Measurements from ENCODE around the gene ATP7B. TPM values are rescaled to one million over a fixed set of nuclear protein-coding genes. Genes with fewer than 3 reads are reported as not detected.
"Not testable (repeated sequence)": the region's sequence is repeated elsewhere in the genome, so short reads cannot be mapped to it uniquely, and the experiment has no call there.

The ATP7B gene
- total and polyA plus RNA-seq, 4 donors = 0.75 to 9.8 (median 6.4) TPM

- intact Hi-C loops (cut with DNase I) = no loop called here
- DNase-seq (no peak), ATAC-seq (ENCODE audit: low FRiP score) (no peak)
- Histone ChIP-seq H3K4me3 (ENCODE audit: low read length in 2 of 2) (no peak overlapping the region), H3K27ac (ENCODE audit: low read depth in 1 of 2, low read length in 2 of 2) (no peak overlapping the region), H3K9me3 (ENCODE audit: control insufficient read depth, low read length) (no peaks in the 10 kb centered on the region), H3K4me1 (ENCODE audit: control insufficient read depth in 1 of 2, insufficient read depth in 2 of 2, low read length in 2 of 2) (no peaks in the 10 kb centered on the region), H3K36me3 (ENCODE audit: control insufficient read depth in 1 of 2, insufficient read depth in 2 of 2, low read length in 1 of 2) (no peaks in the 10 kb centered on the region), H3K27me3 (ENCODE audit: control insufficient read depth in 1 of 2, insufficient read depth in 2 of 2, low read length in 1 of 2) (no peaks in the 10 kb centered on the region)
- 91 to 93% methylated on average over 12 of the region's 12 CpGs for WGBS, 2 donors
Measured at GRCh38 chr13:51910508-51910907, 100.7 kb downstream of the ATP7B start.

- H3K4me3 ChIP-seq (ENCODE audit: low read length in 2 of 2); H3K27me3 ChIP-seq (ENCODE audit: control insufficient read depth in 1 of 2, insufficient read depth in 2 of 2, low read length in 1 of 2); H3K9me3 ChIP-seq (ENCODE audit: control insufficient read depth, low read length); intact Hi-C loops (cut with DNase I); H3K36me3 ChIP-seq (ENCODE audit: control insufficient read depth in 1 of 2, insufficient read depth in 2 of 2, low read length in 1 of 2); ATAC-seq (ENCODE audit: low FRiP score); DNase-seq; H3K27ac ChIP-seq (ENCODE audit: low read depth in 1 of 2, low read length in 2 of 2); H3K4me1 ChIP-seq (ENCODE audit: control insufficient read depth in 1 of 2, insufficient read depth in 2 of 2, low read length in 2 of 2): not testable (repeated sequence)
- 92% methylated on average over 5 of the region's 5 CpGs for WGBS, 2 donors
Measured at GRCh38 chr13:51909265-51909664, 102.0 kb downstream of the ATP7B start.

GRCh38 chr13:51907040-51907732 lies 104.1 kb downstream of the ATP7B start:
- Histone ChIP-seq H3K27ac (ENCODE audit: low read depth in 1 of 2, low read length in 2 of 2) (no peak overlapping the region), H3K27me3 (ENCODE audit: control insufficient read depth in 1 of 2, insufficient read depth in 2 of 2, low read length in 1 of 2) (no peaks in the 10 kb centered on the region), H3K4me1 (ENCODE audit: control insufficient read depth in 1 of 2, insufficient read depth in 2 of 2, low read length in 2 of 2) (no peaks in the 10 kb centered on the region), H3K9me3 (ENCODE audit: control insufficient read depth, low read length) (no peaks in the 10 kb centered on the region), H3K4me3 (ENCODE audit: low read length in 2 of 2) (no peak overlapping the region), H3K36me3 (ENCODE audit: control insufficient read depth in 1 of 2, insufficient read depth in 2 of 2, low read length in 1 of 2) (no peaks in the 10 kb centered on the region)
- no peak for ATAC-seq (ENCODE audit: low FRiP score)
- no peak for DNase-seq
- intact Hi-C loops (cut with DNase I) = no loop called here
- WGBS, 2 donors = 85 to 89% methylated on average over 8 of the region's 8 CpGs

GRCh38 chr13:51906581-51906980 lies 104.7 kb downstream of the ATP7B start:
- WGBS, 2 donors = 51 to 55% methylated on average over 3 of the region's 3 CpGs
- H3K4me3 ChIP-seq (ENCODE audit: low read length in 2 of 2) = no peak overlapping the region
- no peaks in the 10 kb centered on the region for H3K36me3 ChIP-seq (ENCODE audit: control insufficient read depth in 1 of 2, insufficient read depth in 2 of 2, low read length in 1 of 2)
- no peaks in the 10 kb centered on the region for H3K4me1 ChIP-seq (ENCODE audit: control insufficient read depth in 1 of 2, insufficient read depth in 2 of 2, low read length in 2 of 2)
- intact Hi-C loops (cut with DNase I) = no loop called here
- no peaks in the 10 kb centered on the region for H3K9me3 ChIP-seq (ENCODE audit: control insufficient read depth, low read length)
- ATAC-seq (ENCODE audit: low FRiP score) (no peak), DNase-seq (no peak)
- no peaks in the 10 kb centered on the region for H3K27me3 ChIP-seq (ENCODE audit: control insufficient read depth in 1 of 2, insufficient read depth in 2 of 2, low read length in 1 of 2)
- no peak overlapping the region for H3K27ac ChIP-seq (ENCODE audit: low read depth in 1 of 2, low read length in 2 of 2)

GRCh38 chr13:51905787-51906186 lies 105.5 kb downstream of the ATP7B start:
- ATAC-seq (ENCODE audit: low FRiP score) (no peak), DNase-seq (no peak)
- Histone ChIP-seq H3K4me3 (ENCODE audit: low read length in 2 of 2) (no peak overlapping the region), H3K27ac (ENCODE audit: low read depth in 1 of 2, low read length in 2 of 2) (no peak overlapping the region), H3K4me1 (ENCODE audit: control insufficient read depth in 1 of 2, insufficient read depth in 2 of 2, low read length in 2 of 2) (no peaks in the 10 kb centered on the region), H3K36me3 (ENCODE audit: control insufficient read depth in 1 of 2, insufficient read depth in 2 of 2, low read length in 1 of 2) (no peaks in the 10 kb centered on the region), H3K9me3 (ENCODE audit: control insufficient read depth, low read length) (no peaks in the 10 kb centered on the region), H3K27me3 (ENCODE audit: control insufficient read depth in 1 of 2, insufficient read depth in 2 of 2, low read length in 1 of 2) (no peaks in the 10 kb centered on the region)
- intact Hi-C loops (cut with DNase I) = no loop called here
- 97 to 98% methylated on average over 6 of the region's 6 CpGs for WGBS, 2 donors

- ATAC-seq (ENCODE audit: low FRiP score) = no peak
- 82% methylated on average over 4 of the region's 4 CpGs for WGBS, 2 donors
- H3K27me3 ChIP-seq (ENCODE audit: control insufficient read depth in 1 of 2, insufficient read depth in 2 of 2, low read length in 1 of 2) = no peaks in the 10 kb centered on the region
- no peak overlapping the region for H3K27ac ChIP-seq (ENCODE audit: low read depth in 1 of 2, low read length in 2 of 2)
- H3K36me3 ChIP-seq (ENCODE audit: control insufficient read depth in 1 of 2, insufficient read depth in 2 of 2, low read length in 1 of 2) = no peaks in the 10 kb centered on the region
- intact Hi-C loops (cut with DNase I) = no loop called here
- no peaks in the 10 kb centered on the region for H3K4me1 ChIP-seq (ENCODE audit: control insufficient read depth in 1 of 2, insufficient read depth in 2 of 2, low read length in 2 of 2)
- no peak overlapping the region for H3K4me3 ChIP-seq (ENCODE audit: low read length in 2 of 2)
- H3K9me3 ChIP-seq (ENCODE audit: control insufficient read depth, low read length) = no peaks in the 10 kb centered on the region
- DNase-seq = no peak
Measured at GRCh38 chr13:51902776-51903175, 108.5 kb downstream of the ATP7B start.

- H3K4me1 ChIP-seq (ENCODE audit: control insufficient read depth in 1 of 2, insufficient read depth in 2 of 2, low read length in 2 of 2) = no peaks in the 10 kb centered on the region
- 61 to 71% methylated on average over 1 of the region's 1 CpG for WGBS, 2 donors
- H3K36me3 ChIP-seq (ENCODE audit: control insufficient read depth in 1 of 2, insufficient read depth in 2 of 2, low read length in 1 of 2) = no peaks in the 10 kb centered on the region
- no peak for ATAC-seq (ENCODE audit: low FRiP score)
- no peaks in the 10 kb centered on the region for H3K9me3 ChIP-seq (ENCODE audit: control insufficient read depth, low read length)
- H3K4me3 ChIP-seq (ENCODE audit: low read length in 2 of 2) = no peak overlapping the region
- no peaks in the 10 kb centered on the region for H3K27me3 ChIP-seq (ENCODE audit: control insufficient read depth in 1 of 2, insufficient read depth in 2 of 2, low read length in 1 of 2)
- intact Hi-C loops (cut with DNase I) = no loop called here
- DNase-seq = no peak
- no peak overlapping the region for H3K27ac ChIP-seq (ENCODE audit: low read depth in 1 of 2, low read length in 2 of 2)
Measured at GRCh38 chr13:51900471-51900870, 110.8 kb downstream of the ATP7B start.

GRCh38 chr13:51895906-51896888 lies 115.1 kb downstream of the ATP7B start:
- Histone ChIP-seq H3K4me1 (ENCODE audit: control insufficient read depth in 1 of 2, insufficient read depth in 2 of 2, low read length in 2 of 2) (no peaks in the 10 kb centered on the region), H3K27ac (ENCODE audit: low read depth in 1 of 2, low read length in 2 of 2) (no peak overlapping the region), H3K4me3 (ENCODE audit: low read length in 2 of 2) (no peak overlapping the region), H3K36me3 (ENCODE audit: control insufficient read depth in 1 of 2, insufficient read depth in 2 of 2, low read length in 1 of 2) (peaks cover 0 to 2% of the 10 kb centered on the region in 2 donors), H3K9me3 (ENCODE audit: control insufficient read depth, low read length) (no peaks in the 10 kb centered on the region), H3K27me3 (ENCODE audit: control insufficient read depth in 1 of 2, insufficient read depth in 2 of 2, low read length in 1 of 2) (no peaks in the 10 kb centered on the region)
- ATAC-seq (ENCODE audit: low FRiP score) (no peak), DNase-seq (peak in 1 of 2 donors; percentile 59)
- 34 to 36% methylated on average over 9 of the region's 9 CpGs for WGBS, 2 donors
- intact Hi-C loops (cut with DNase I) = loop anchor here in 1 of 2 donors (2.0 kb wide), 1 partner anchor 233 kb away; the partner anchor contains the start of gene NEK5
